H9 (cell line): Measurements from ENCODE around the gene LPO. TPM values are rescaled to one million over a fixed set of nuclear protein-coding genes. Genes with fewer than 3 reads are reported as not detected.

Experiments
- DNase-seq: peaks from one replicate; pipeline ENCODE4 v3.0.0-alpha.2; 2017
- H2AFZ ChIP-seq: one replicate; pipeline ENCODE4 v1.6.1; 2013; ENCODE audit warnings: mild to moderate bottlenecking, low read length, control low read depth, moderate library complexity
- H2AK5ac ChIP-seq: 2 replicates; pipeline ENCODE4 v1.6.1; 2013; ENCODE audit warnings: low read length, control low read depth, mixed read lengths; ENCODE audit not compliant: insufficient read length
- H2BK120ac ChIP-seq: one replicate; pipeline ENCODE4 v1.6.1; 2013; ENCODE audit warnings: low read depth, mild to moderate bottlenecking, low read length, control low read depth, inconsistent platforms; ENCODE audit not compliant: poor library complexity, severe bottlenecking
- H2BK12ac ChIP-seq: 2 replicates; pipeline ENCODE4 v1.6.1; 2013; ENCODE audit warnings: low read length, control low read depth, mixed read lengths, low read depth; ENCODE audit not compliant: insufficient read length
- H2BK15ac ChIP-seq: 2 replicates; pipeline ENCODE4 v1.6.1; 2013; ENCODE audit warnings: low read depth, low read length, control low read depth
- H2BK20ac ChIP-seq: one replicate; pipeline ENCODE4 v1.6.1; 2013; ENCODE audit warnings: low read depth, mild to moderate bottlenecking, low read length, control low read depth, inconsistent platforms; ENCODE audit not compliant: poor library complexity, severe bottlenecking
- H2BK5ac ChIP-seq: 2 replicates; pipeline ENCODE4 v1.6.1; 2013; ENCODE audit warnings: low read length, control low read depth, mixed read lengths; ENCODE audit not compliant: insufficient read length
- H3K14ac ChIP-seq: 2 replicates; pipeline ENCODE4 v1.6.1; 2013; ENCODE audit warnings: low read length, control low read depth; ENCODE audit not compliant: insufficient read depth
- H3K18ac ChIP-seq: 2 replicates; pipeline ENCODE4 v1.6.1; 2013; ENCODE audit warnings: low read depth, mild to moderate bottlenecking, mixed read lengths, low read length, control low read depth; ENCODE audit not compliant: insufficient read length
- H3K23ac ChIP-seq: 2 replicates; pipeline ENCODE4 v1.6.1; 2013; ENCODE audit warnings: low read length, control low read depth, mixed read lengths, low read depth; ENCODE audit not compliant: insufficient read length
- H3K23me2 ChIP-seq: 2 replicates; pipeline ENCODE4 v1.6.1; 2013; ENCODE audit warnings: low read depth, mild to moderate bottlenecking, mixed read lengths, low read length, control low read depth; ENCODE audit not compliant: insufficient read length, poor library complexity, severe bottlenecking
- H3K27ac ChIP-seq: 2 replicates; pipeline ENCODE4 v1.5.1; 2013; ENCODE audit warnings: low read length, control low read depth, mixed read lengths, low read depth; ENCODE audit not compliant: insufficient read length
- H3K27me3 ChIP-seq: 2 replicates; pipeline ENCODE4 v1.6.1; 2013; ENCODE audit warnings: low read length, control low read depth, inconsistent platforms; ENCODE audit not compliant: insufficient read depth
- H3K4ac ChIP-seq: 2 replicates; pipeline ENCODE4 v1.6.1; 2013; ENCODE audit warnings: low read depth, mild to moderate bottlenecking, control low read depth, inconsistent platforms, low read length, moderate library complexity
- H3K4me1 ChIP-seq: 2 replicates; pipeline ENCODE4 v1.6.1; 2013; ENCODE audit warnings: low read length, control low read depth, inconsistent platforms; ENCODE audit not compliant: insufficient read depth
- H3K4me2 ChIP-seq: 2 replicates; pipeline ENCODE4 v1.6.1; 2013; ENCODE audit warnings: low read length, control low read depth, mixed read lengths; ENCODE audit not compliant: insufficient read length, insufficient read depth
- H3K56ac ChIP-seq: 2 replicates; pipeline ENCODE4 v1.6.1; 2013; ENCODE audit warnings: low read depth, mild to moderate bottlenecking, mixed read lengths, low read length, control low read depth; ENCODE audit not compliant: insufficient read length
- H3K79me1 ChIP-seq: 2 replicates; pipeline ENCODE4 v1.6.1; 2013; ENCODE audit warnings: low read depth, mild to moderate bottlenecking, moderate library complexity, low read length, control low read depth, inconsistent platforms; ENCODE audit not compliant: insufficient read depth, poor library complexity, severe bottlenecking
- H3K79me2 ChIP-seq: 2 replicates; pipeline ENCODE4 v1.6.1; 2013; ENCODE audit warnings: low read length, control low read depth, inconsistent platforms; ENCODE audit not compliant: insufficient read depth
- H3K9ac ChIP-seq: 2 replicates; pipeline ENCODE4 v1.6.1; 2013; ENCODE audit warnings: low read length, control low read depth, mixed read lengths; ENCODE audit not compliant: insufficient read length; ENCODE audit errors: extremely low read depth
- H3K9me3 ChIP-seq: one replicate; pipeline ENCODE4 v1.6.1; 2013; ENCODE audit warnings: low read depth, low read length, inconsistent platforms; ENCODE audit not compliant: control insufficient read depth
- H3T11ph ChIP-seq: one replicate; pipeline ENCODE4 v1.6.1; 2013; ENCODE audit warnings: mild to moderate bottlenecking, low read length, control low read depth, inconsistent platforms
- H4K20me1 ChIP-seq: one replicate; pipeline ENCODE4 v1.6.1; 2013; ENCODE audit not compliant: control insufficient read depth, insufficient read length, insufficient read depth
- H4K5ac ChIP-seq: 2 replicates; pipeline ENCODE4 v1.6.1; 2013; ENCODE audit warnings: low read depth, mild to moderate bottlenecking, mixed read lengths, low read length, control low read depth; ENCODE audit not compliant: insufficient read length
- H4K8ac ChIP-seq: replicated peaks from 2 replicates; pipeline ENCODE4 v1.6.1; 2013; ENCODE audit warnings: low read length, control low read depth, mixed read lengths, low read depth; ENCODE audit not compliant: insufficient read length
- H4K91ac ChIP-seq: 2 replicates; pipeline ENCODE4 v1.6.1; 2013; ENCODE audit warnings: low read depth, mild to moderate bottlenecking, moderate library complexity, mixed read lengths, low read length, control low read depth; ENCODE audit not compliant: insufficient read length
- H3K27ac Mint-ChIP-seq, 3 experiments: 2 replicates in 2 of 3; 3 replicates in 1 of 3; pipeline ENCODE4 v1.8.0; 2020 to 2021; ENCODE audit warnings: mixed read lengths in 3 of 3, mild to moderate bottlenecking in 1 of 3, moderate library complexity in 1 of 3
- H3K27me3 Mint-ChIP-seq: 2 replicates; pipeline ENCODE4 v1.8.0; 2021; ENCODE audit warnings: low read depth, mild to moderate bottlenecking, moderate library complexity, mixed read lengths
- H3K36me3 Mint-ChIP-seq, 3 experiments: 2 replicates in 2 of 3; 3 replicates in 1 of 3; pipeline ENCODE4 v1.8.0; 2020 to 2021; ENCODE audit warnings: low read depth in 3 of 3, mixed read lengths in 3 of 3; ENCODE audit not compliant: insufficient read depth in 1 of 3
- H3K4me1 Mint-ChIP-seq, 2 experiments: 2 replicates each; pipeline ENCODE4 v1.8.0; 2020; ENCODE audit warnings: mixed read lengths in 2 of 2
- H3K4me3 Mint-ChIP-seq, 2 experiments: 2 replicates in 1 of 2; 3 replicates in 1 of 2; pipeline ENCODE4 v1.8.0; 2020 to 2021; ENCODE audit warnings: mild to moderate bottlenecking in 2 of 2, mixed read lengths in 2 of 2, moderate library complexity in 1 of 2
- H3K9me3 Mint-ChIP-seq, 2 experiments: 2 replicates in 1 of 2; 3 replicates in 1 of 2; pipeline ENCODE4 v1.8.0; 2020; ENCODE audit warnings: mild to moderate bottlenecking in 2 of 2, mixed read lengths in 2 of 2, moderate library complexity in 1 of 2
- CTCF ChIP-seq: fragments of 200-600 bp; sonication (generic); conservative IDR thresholded peaks from 3 replicates; pipeline ENCODE4 v1.8.0; 2021; ENCODE audit warnings: antibody characterized with exemption, mild to moderate bottlenecking
- WGBS: extraction: QIAGEN DNeasy Blood & Tissue Kit; methylation state at CpG from one replicate; pipeline ENCODE4 v1.1.7; 2013; ENCODE audit warnings: missing lambda C conversion rate, low lambda C conversion rate, mixed read lengths; ENCODE audit not compliant: insufficient read length; ENCODE audit errors: extremely low coverage; 5-methylcytosine and 5-hydroxymethylcytosine counted together
- total RNA-seq: library from RNA; stranded (reverse); gene quantifications from 2 replicates; pipeline ENCODE4 v1.2.1, GENCODE V29; 2021

The LPO gene
- total RNA-seq, 1 experiment from 2014 or later: 0.17 TPM

DNA sequence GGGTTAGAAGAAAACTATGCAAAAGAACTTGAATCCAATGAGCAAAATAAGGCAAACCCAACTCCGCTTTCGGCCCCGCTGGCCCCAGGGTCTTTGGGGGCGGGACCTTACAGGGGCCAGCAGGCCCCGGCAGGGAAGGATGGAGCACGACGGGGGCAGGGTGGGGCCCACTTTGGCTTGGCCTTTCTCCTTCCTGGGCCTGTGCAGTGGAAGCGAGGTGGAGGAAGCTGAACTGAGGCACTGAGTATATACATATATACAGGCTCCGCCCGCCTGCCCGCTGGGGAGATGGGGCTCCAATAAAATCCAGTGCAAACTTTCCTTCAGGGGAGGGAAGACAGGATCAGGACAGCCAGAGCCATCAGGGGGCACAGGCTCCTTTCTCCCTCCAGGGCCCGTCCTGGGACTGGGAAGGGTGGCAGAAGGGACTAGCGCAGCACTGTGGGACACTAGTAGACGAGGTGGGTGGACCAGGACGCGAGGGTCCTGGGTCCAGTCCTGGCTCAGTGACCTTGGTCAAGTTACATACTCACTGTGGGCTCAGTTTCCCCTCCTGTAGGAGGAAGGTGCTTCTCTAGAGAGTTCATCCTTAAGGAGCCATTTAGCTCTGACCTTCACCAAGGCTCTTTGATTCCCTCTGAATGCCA lies 63.2 kb downstream of the LPO start:
- H3K18ac ChIP-seq: no peak overlapping the region
- H3K27ac Mint-ChIP-seq: no peak overlapping the region
- no peaks in the 10 kb centered on the region for H3K4me1 ChIP-seq
- no peak overlapping the region for H3K9ac ChIP-seq
- no peak overlapping the region for H2BK120ac ChIP-seq
- H3K4me1 Mint-ChIP-seq: peaks cover 5 to 29% of the 10 kb centered on the region in 2 experiments
- no peak overlapping the region for H3K4ac ChIP-seq
- no peak overlapping the region for H3K23ac ChIP-seq
- H2AK5ac ChIP-seq: no peak overlapping the region
- no peak overlapping the region for H4K5ac ChIP-seq
- no peak overlapping the region for H2BK5ac ChIP-seq
- no peak overlapping the region for H2BK12ac ChIP-seq
- H3K36me3 Mint-ChIP-seq: no peaks in the 10 kb centered on the region
- H3K27me3 ChIP-seq: no peaks in the 10 kb centered on the region
- no CpG with 5 or more reads among the region's 16 CpGs for WGBS
- H3K79me1 ChIP-seq: no peaks in the 10 kb centered on the region
- no peaks in the 10 kb centered on the region for H4K20me1 ChIP-seq
- H3K4me2 ChIP-seq: no peak overlapping the region
- H3K79me2 ChIP-seq: no peaks in the 10 kb centered on the region
- H3K27me3 Mint-ChIP-seq: peaks cover 5% of the 10 kb centered on the region
- no peak overlapping the region for H3T11ph ChIP-seq
- no peak overlapping the region for H2BK20ac ChIP-seq
- H4K91ac ChIP-seq: no peak overlapping the region
- TF ChIP-seq CTCF: no peak
- no peaks in the 10 kb centered on the region for H3K9me3 Mint-ChIP-seq
- H3K56ac ChIP-seq: no peak overlapping the region
- no peak overlapping the region for H3K4me3 Mint-ChIP-seq
- H2BK15ac ChIP-seq: no peak overlapping the region
- no peak overlapping the region for H2AFZ ChIP-seq
- H3K14ac ChIP-seq: no peak overlapping the region
- H3K9me3 ChIP-seq: no peaks in the 10 kb centered on the region
- H3K27ac ChIP-seq: no peak overlapping the region
- H4K8ac ChIP-seq: no peak overlapping the region
- no peaks in the 10 kb centered on the region for H3K23me2 ChIP-seq
- no peak for DNase-seq
